NCI-H2029 treated with DMSO at 0.1 percent for 48 hours (cell line): ENCODE data around the gene ATG4A.

Source experiments
- DNase-seq: peaks from one replicate; lab custom pipeline; 2025; lab: John Stamatoyannopoulos, UW

Gene ATG4A

GRCh38 chrX:108123591-108124366 is 32.2 kb downstream of the ATG4A start:
- no peak for DNase-seq

GRCh38 chrX:108126661-108127060 is 35.1 kb downstream of the ATG4A start:
- DNase-seq: no peak

GRCh38 chrX:108127152-108127551 is 35.6 kb downstream of the ATG4A start:
- no peak for DNase-seq

DNA sequence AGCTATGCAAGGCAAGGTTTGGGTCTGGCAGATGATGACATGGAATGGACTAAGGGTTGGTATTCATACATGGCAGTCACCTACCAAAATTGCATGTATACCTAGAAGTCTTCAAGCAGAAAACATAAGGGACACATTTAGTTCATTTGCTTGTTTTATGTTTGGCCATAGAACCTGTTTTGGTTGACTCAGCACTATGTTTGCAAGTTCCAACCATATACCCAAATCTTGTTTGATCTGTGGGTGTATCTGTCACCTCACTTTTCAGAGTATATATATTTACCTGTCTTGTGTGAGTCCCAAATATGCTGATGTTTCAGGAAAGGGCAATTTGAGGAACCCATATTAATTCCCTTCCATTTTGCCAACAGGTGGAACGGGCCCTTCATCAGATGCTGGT is 39.3 kb downstream of the ATG4A start:
- DNase-seq: no peak

GRCh38 chrX:108131471-108131870 is 39.9 kb downstream of the ATG4A start:
- DNase-seq: no peak

- no peak for DNase-seq
Measured at GRCh38 chrX:108132034-108132433, 40.5 kb downstream of the ATG4A start.

GRCh38 chrX:108132876-108133275 is 41.3 kb downstream of the ATG4A start:
- no peak for DNase-seq

DNA sequence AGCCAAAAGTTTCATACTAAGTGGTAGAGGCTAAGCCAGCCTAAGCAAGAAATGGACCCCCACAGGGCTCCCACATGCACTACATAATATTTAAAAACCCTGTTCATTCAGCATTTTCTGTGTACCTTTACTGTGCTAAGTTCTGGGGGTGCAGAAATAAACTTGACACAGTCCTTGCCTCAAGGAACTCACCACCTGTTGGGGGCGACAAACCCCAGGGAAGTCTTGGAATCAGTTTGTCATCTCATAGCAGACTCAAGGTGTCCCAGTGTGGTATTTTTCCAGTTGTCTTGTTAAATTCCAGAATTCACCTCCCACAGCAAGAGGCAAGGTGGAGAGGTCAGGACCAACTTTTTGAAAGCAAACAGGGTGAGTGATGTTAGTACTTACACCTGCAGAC is 43.1 kb downstream of the ATG4A start:
- no peak for DNase-seq

- no peak for DNase-seq
Measured at GRCh38 chrX:108138814-108139702, 47.5 kb downstream of the ATG4A start.

DNA sequence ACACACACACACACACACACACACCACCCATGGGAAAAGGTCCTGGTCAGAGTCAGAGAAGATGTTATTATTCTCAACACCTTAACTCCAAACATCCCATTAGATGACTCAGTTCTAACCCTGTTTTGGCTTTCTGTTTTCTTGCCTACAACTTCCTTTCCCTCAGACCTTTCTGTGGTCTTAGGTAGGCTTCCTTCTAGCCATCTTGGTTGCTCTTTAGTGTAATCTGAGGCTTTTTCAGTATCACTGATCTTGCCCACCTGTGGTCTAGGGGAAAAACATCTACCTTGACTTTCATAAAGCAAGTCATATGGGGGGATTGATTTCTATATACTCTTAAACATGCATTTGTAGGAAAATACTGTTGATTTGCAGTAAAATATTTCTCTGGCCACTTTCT is 56.9 kb downstream of the ATG4A start:
- DNase-seq: no peak

DNA sequence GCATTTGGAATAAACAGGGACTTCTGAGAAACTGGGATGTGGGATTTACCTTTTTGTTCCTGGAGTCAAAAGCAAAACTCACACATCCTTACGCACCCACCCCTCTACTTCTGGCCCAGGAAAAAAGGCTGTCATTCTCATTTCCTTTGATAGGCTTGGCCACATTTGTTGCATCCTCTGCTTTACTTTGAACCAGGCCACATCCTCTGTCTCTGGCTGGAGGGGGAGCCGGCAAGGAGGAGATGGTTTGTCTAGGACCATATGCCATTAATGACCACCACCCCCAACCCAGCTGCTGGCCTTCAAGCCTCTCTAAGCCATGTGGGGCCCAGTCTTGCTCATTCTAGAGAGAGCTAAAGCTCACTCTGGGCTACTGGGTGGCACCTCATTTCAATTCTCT is 64.5 kb downstream of the ATG4A start:
- no peak for DNase-seq

DNA sequence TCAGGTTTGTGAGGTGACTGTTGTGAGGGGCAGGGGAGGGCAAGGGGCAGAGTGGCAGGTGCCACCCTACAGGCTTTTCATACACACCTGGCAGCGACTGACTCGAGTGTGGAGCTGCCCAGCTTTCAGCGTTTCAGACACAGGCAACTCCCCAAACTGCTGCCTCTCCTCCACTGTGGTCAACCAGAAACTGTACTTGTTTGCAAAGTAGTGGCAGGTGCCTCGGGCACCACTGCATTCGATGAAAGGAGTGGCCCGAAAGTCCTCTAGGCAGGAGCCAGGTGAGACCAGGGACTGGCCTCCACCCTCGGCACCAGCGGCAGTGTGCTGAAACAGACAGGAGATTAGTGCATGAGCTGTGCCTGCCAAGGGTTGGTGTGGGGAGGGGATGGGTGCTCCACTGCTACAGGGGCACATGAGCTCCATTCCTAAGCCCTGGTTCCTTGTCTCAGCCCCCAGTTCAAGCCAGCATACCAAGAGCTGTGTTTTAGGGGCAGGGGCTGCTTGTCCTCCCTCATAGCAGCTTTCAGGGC is 65.4 kb downstream of the ATG4A start:
- DNase-seq: no peak

GRCh38 chrX:108157628-108158027 is 66.0 kb downstream of the ATG4A start:
- no peak for DNase-seq

GRCh38 chrX:108159028-108159670 is 67.6 kb downstream of the ATG4A start:
- no peak for DNase-seq

DNA sequence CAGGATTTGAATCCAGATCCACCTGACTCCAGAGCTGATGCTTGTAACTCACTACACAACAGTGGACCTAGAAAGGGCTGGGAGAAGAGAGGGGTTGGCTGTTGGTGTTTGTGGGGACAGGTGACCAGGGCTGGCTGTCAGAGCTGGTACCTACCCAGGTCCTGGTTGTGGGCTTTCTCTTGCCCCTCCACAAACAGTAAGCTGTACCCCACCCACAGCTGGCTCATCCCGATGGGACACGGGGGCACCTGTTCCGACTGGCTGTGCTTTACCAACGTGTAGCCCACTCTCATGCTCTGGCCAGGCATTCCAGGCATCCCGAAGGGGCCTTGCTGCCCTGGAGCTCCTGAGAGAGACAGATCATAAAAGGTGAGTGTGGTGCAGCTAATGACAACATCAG is 68.7 kb downstream of the ATG4A start:
- no peak for DNase-seq

DNA sequence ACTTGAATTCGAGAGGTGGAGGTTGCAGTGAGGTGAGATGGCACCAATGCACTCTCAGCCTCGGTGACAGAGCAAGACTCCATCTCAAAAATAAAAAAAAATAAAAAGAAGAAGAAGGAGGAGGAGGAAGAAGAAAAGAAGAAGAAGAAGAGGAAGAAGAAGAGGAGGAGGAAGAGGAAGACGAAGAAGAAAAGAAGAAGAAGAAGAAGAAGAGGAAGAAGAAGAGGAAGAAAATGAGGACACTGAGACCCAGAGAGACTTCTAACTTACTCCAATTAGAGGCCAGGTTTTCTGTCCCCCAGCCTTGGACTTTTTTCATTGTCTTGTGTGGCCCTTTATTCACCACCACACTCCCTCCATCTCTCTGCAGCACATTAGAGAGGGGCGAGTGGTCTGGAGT is 70.7 kb downstream of the ATG4A start:
- DNase-seq: no peak

- DNase-seq: no peak
Measured at GRCh38 chrX:108163333-108164082, 71.9 kb downstream of the ATG4A start.

- no peak for DNase-seq
Measured at GRCh38 chrX:108165383-108166111, 74.0 kb downstream of the ATG4A start.

GRCh38 chrX:108167211-108167872 is 75.8 kb downstream of the ATG4A start:
- no peak for DNase-seq

DNA sequence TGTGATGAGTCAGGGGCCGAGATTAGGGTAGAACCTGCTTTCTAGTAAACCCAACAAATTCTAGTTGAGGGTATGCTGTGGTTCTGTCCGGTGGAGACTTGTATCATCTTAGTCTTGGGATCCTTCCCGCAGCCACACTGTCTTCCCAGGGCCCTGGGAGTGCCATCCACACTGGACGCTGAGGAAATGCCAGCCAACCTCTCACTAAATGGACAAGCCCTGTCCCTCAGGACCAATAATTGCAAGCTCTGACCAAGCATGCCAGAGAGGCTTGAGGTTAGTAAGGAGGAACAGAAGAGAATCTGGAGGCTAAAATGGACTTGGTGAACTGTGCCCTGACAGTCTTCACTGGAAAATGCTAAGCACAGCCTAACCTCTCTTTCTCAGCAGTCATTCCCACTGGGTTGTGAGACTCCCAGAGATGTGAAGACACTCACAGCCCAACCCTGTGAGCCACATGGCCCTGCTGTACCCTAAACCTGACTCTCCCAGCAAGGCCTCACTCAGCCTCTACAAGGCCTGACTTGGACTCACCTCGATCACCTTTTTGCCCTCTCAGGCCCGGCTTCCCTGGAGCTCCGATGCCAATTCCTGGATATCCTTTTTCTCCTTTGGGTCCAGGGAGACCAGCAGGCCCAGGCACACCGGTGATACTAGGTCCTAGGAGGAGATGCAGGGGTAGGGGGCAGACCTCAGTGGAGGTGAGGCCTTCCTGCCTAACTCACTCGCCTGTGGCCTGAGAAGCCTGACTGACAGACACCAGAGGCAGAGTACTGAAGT is 77.6 kb downstream of the ATG4A start:
- DNase-seq: no peak
